HepG2 (cell line): ENCODE data around the gene FAM193A. TPM values are rescaled to one million over a fixed set of nuclear protein-coding genes. Genes with fewer than 3 reads are reported as not detected.
A peak's percentile ranks its signal among the peaks of the same experiment; 100 is the strongest.

Experiments
- BORCS8-MEF2B ChIP-seq: sonication (generic); formaldehyde crosslinking; IDR thresholded peaks from 2 replicates; pipeline ENCODE4 v1.8.0; 2022; ENCODE audit warnings: mild to moderate bottlenecking, missing genetic modification reagents
- CTCF ChIP-seq: sonication (generic); formaldehyde crosslinking; IDR thresholded peaks from 2 replicates; pipeline ENCODE4 v1.5.0; 2020; ENCODE audit warnings: mild to moderate bottlenecking, missing genetic modification reagents, moderate library complexity
- EEA1 ChIP-seq: sonication (generic); formaldehyde crosslinking; IDR thresholded peaks from 2 replicates; pipeline ENCODE4 v1.5.1; 2020; ENCODE audit warnings: mild to moderate bottlenecking, missing genetic modification reagents, borderline replicate concordance
- FIP1L1 ChIP-seq: fragments of 200-400 bp; formaldehyde crosslinking; IDR thresholded peaks from 2 replicates; pipeline ENCODE4 v1.6.1; 2018; ENCODE audit warnings: low read depth, mild to moderate bottlenecking, low read length, moderate library complexity, borderline replicate concordance; ENCODE audit not compliant: insufficient read depth
- HMG20A ChIP-seq: IDR thresholded peaks from 2 replicates; pipeline ENCODE4 v1.6.1; 2016; ENCODE audit warnings: borderline replicate concordance
- HNRNPH1 ChIP-seq: fragments of 200-400 bp; formaldehyde crosslinking; optimal IDR thresholded peaks from 2 replicates; pipeline ENCODE3; 2017; ENCODE audit warnings: mild to moderate bottlenecking, low read depth, low read length
- IKZF1 ChIP-seq: fragments of 450-650 bp; IDR thresholded peaks from 2 replicates; pipeline ENCODE4 v1.7.1; 2016
- JUND ChIP-seq: sonication (generic); formaldehyde crosslinking; IDR thresholded peaks from 2 replicates; pipeline ENCODE4 v1.8.0; 2022; ENCODE audit warnings: mild to moderate bottlenecking, missing genetic modification reagents
- MNT ChIP-seq: fragments of 450-650 bp; IDR thresholded peaks from 2 replicates; pipeline ENCODE4 v1.6.1; 2016
- RFX3 ChIP-seq: IDR thresholded peaks from 2 replicates; pipeline ENCODE4 v1.6.1; 2016; ENCODE audit warnings: missing biosample characterization, missing genetic modification reagents
- SMAD3 ChIP-seq: sonication (generic); formaldehyde crosslinking; IDR thresholded peaks from 2 replicates; pipeline ENCODE4 v1.4.0; 2020; ENCODE audit warnings: missing genetic modification reagents
- SUZ12 ChIP-seq: fragments of 150-350 bp; IDR thresholded peaks from 2 replicates; pipeline ENCODE4 v1.6.1; 2014; ENCODE audit warnings: low read depth, low read length
- TCF12 ChIP-seq, 2 experiments: fragments of 450-650 bp in 1 of 2; sonication (generic) in 1 of 2; formaldehyde crosslinking in 1 of 2; IDR thresholded peaks; 2 replicates each; pipeline versions ENCODE4 v1.6.1 to v1.8.0; 2017 to 2022; ENCODE audit warnings: antibody characterized with exemption in 1 of 2, mild to moderate bottlenecking in 1 of 2, missing genetic modification reagents in 1 of 2, moderate library complexity in 1 of 2
- ZNF414 ChIP-seq: sonication (generic); formaldehyde crosslinking; IDR thresholded peaks from 2 replicates; pipeline ENCODE4 v1.5.0; 2020; ENCODE audit warnings: missing genetic modification reagents
- ZNF432 ChIP-seq: sonication (generic); formaldehyde crosslinking; IDR thresholded peaks from 2 replicates; pipeline ENCODE4 v1.5.0; 2020; ENCODE audit warnings: missing genetic modification reagents, mild to moderate bottlenecking, borderline replicate concordance
- ZNF460 ChIP-seq: sonication (generic); formaldehyde crosslinking; IDR thresholded peaks from 2 replicates; pipeline ENCODE4 v1.5.1; 2020; ENCODE audit warnings: missing genetic modification reagents, mild to moderate bottlenecking, borderline replicate concordance
- ZNF552 ChIP-seq: sonication (generic); formaldehyde crosslinking; IDR thresholded peaks from 2 replicates; pipeline ENCODE4 v1.9.0; 2022; ENCODE audit warnings: missing genetic modification reagents, mild to moderate bottlenecking, borderline replicate concordance
- ZNF720 ChIP-seq: sonication (generic); formaldehyde crosslinking; IDR thresholded peaks from 2 replicates; pipeline ENCODE4 v1.4.0; 2020; ENCODE audit warnings: missing genetic modification reagents
- ZNF772 ChIP-seq: sonication (generic); formaldehyde crosslinking; IDR thresholded peaks from 2 replicates; pipeline ENCODE4 v1.5.0; 2020; ENCODE audit warnings: mild to moderate bottlenecking, missing genetic modification reagents
- ZNF773 ChIP-seq: sonication (generic); formaldehyde crosslinking; IDR thresholded peaks from 2 replicates; pipeline ENCODE4 v1.4.0; 2020; ENCODE audit warnings: missing genetic modification reagents, borderline replicate concordance
- ZNF780A ChIP-seq: sonication (generic); formaldehyde crosslinking; IDR thresholded peaks from 2 replicates; pipeline ENCODE4 v1.8.0; 2022; ENCODE audit warnings: mild to moderate bottlenecking, missing genetic modification reagents, moderate library complexity
- polyA plus RNA-seq, 8 experiments: library from polyadenylated mRNA; depleted of rRNA in 3 of 8; stranded (reverse) in 7 of 8; unstranded in 1 of 8; fragments of >200 nt; fragmentation: Illumina TruSeq in 4 of 8; extraction: Trizol in 4 of 8; gene quantifications; 2 replicates each; pipeline versions ENCODE4 v1.2.1 to v1.2.3, GENCODE V29; 2011 to 2016; ENCODE audit warnings: low read depth in 4 of 8, missing spikeins in 1 of 8, mixed read lengths in 1 of 8; ENCODE audit not compliant: insufficient read depth in 1 of 8
- total RNA-seq, 5 experiments: library from RNA; depleted of rRNA; stranded (reverse); fragments of >200 nt; fragmentation: Illumina TruSeq; extraction: Trizol; gene quantifications; 2 replicates each; pipeline ENCODE4 v1.2.3, GENCODE V29; 2016; ENCODE audit warnings: low read depth in 1 of 5
- TF ChIP-seq, protein P1 (sequence below): sonication (generic); formaldehyde crosslinking; IDR thresholded peaks from 2 replicates; pipeline ENCODE4 v1.5.0; 2020; ENCODE audit warnings: missing genetic modification reagents
- TF ChIP-seq, protein P2 (sequence below): sonication (generic); formaldehyde crosslinking; IDR thresholded peaks from 2 replicates; pipeline ENCODE4 v1.8.0; 2022; ENCODE audit warnings: missing genetic modification reagents, mild to moderate bottlenecking, moderate library complexity, borderline replicate concordance

The FAM193A gene
- total and polyA plus RNA-seq, 2 of the 13 experiments (the other 11 are each of a cell fraction or from before 2014, with no cell fraction given) = 5.7 to 8.7 TPM

- TF ChIP-seq ZNF772 = peak; percentile 24; the same call in 1 of the 2 replicates
- peak; percentile 46 for TF ChIP-seq CTCF (CRISPR knock-in tag)
- peak; percentile 66 for TF ChIP-seq BORCS8-MEF2B (CRISPR knock-in tag)
- TF ChIP-seq JUND (CRISPR knock-in tag) = no peak
- no peak for TF ChIP-seq TCF12 (IDR thresholded peaks at IDR 0.05)
- no peak for TF ChIP-seq TCF12 (CRISPR knock-in tag; IDR thresholded peaks at IDR 0.05)
- TF ChIP-seq ZNF552 (CRISPR knock-in tag) = no peak
- TF ChIP-seq EEA1 = no peak
- TF ChIP-seq ZNF432 = no peak
- TF ChIP-seq, protein P1, sequence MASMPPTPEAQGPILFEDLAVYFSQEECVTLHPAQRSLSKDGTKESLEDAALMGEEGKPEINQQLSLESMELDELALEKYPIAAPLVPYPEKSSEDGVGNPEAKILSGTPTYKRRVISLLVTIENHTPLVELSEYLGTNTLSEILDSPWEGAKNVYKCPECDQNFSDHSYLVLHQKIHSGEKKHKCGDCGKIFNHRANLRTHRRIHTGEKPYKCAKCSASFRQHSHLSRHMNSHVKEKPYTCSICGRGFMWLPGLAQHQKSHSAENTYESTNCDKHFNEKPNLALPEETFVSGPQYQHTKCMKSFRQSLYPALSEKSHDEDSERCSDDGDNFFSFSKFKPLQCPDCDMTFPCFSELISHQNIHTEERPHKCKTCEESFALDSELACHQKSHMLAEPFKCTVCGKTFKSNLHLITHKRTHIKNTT (CRISPR knock-in tag) = no peak
- no peak for TF ChIP-seq SMAD3 (CRISPR knock-in tag)
- TF ChIP-seq IKZF1 = no peak
- no peak for TF ChIP-seq ZNF720 (CRISPR knock-in tag)
- TF ChIP-seq HMG20A (CRISPR knock-in tag) = no peak
- TF ChIP-seq RFX3 = no peak
- TF ChIP-seq SUZ12 = no peak
- no peak for TF ChIP-seq MNT
- no peak for TF ChIP-seq ZNF414
- TF ChIP-seq, protein P2, sequence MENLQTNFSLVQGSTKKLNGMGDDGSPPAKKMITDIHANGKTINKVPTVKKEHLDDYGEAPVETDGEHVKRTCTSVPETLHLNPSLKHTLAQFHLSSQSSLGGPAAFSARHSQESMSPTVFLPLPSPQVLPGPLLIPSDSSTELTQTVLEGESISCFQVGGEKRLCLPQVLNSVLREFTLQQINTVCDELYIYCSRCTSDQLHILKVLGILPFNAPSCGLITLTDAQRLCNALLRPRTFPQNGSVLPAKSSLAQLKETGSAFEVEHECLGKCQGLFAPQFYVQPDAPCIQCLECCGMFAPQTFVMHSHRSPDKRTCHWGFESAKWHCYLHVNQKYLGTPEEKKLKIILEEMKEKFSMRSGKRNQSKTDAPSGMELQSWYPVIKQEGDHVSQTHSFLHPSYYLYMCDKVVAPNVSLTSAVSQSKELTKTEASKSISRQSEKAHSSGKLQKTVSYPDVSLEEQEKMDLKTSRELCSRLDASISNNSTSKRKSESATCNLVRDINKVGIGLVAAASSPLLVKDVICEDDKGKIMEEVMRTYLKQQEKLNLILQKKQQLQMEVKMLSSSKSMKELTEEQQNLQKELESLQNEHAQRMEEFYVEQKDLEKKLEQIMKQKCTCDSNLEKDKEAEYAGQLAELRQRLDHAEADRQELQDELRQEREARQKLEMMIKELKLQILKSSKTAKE (CRISPR knock-in tag) = no peak
- no peak for TF ChIP-seq HNRNPH1
- TF ChIP-seq ZNF460 (CRISPR knock-in tag) = no peak
- no peak for TF ChIP-seq ZNF773
- no peak for TF ChIP-seq ZNF780A (CRISPR knock-in tag)
- TF ChIP-seq FIP1L1 = no peak
Measured at GRCh38 chr4:2535376-2536192, 863 bp upstream of the FAM193A start (continued).
